GM12873 (cell line): Measurements from ENCODE around the gene ANXA11.

Experiments
- CTCF ChIP-seq: IDR thresholded peaks from 2 replicates; pipeline ENCODE4 v1.5.1; 2012; ENCODE audit warnings: low read depth, mild to moderate bottlenecking, moderate library complexity, low read length, control low read depth; ENCODE audit not compliant: insufficient read depth; ENCODE audit errors: missing control alignments

ANXA11 gene

GRCh38 chr10:80154626-80154977, 50.7 kb downstream of the ANXA11 start:
- TF ChIP-seq CTCF = no peak

GRCh38 chr10:80153460-80153859, 51.9 kb downstream of the ANXA11 start:
- no peak for TF ChIP-seq CTCF

GRCh38 chr10:80152820-80153219, 52.5 kb downstream of the ANXA11 start:
- no peak for TF ChIP-seq CTCF

- no peak for TF ChIP-seq CTCF
Measured at GRCh38 chr10:80150172-80150571, 55.2 kb downstream of the ANXA11 start.

- TF ChIP-seq CTCF = no peak
Measured at GRCh38 chr10:80149123-80149522, 56.2 kb downstream of the ANXA11 start.

GRCh38 chr10:80148166-80148805, 57.1 kb downstream of the ANXA11 start:
- no peak for TF ChIP-seq CTCF

GRCh38 chr10:80146918-80147317, 58.4 kb downstream of the ANXA11 start:
- no peak for TF ChIP-seq CTCF

GRCh38 chr10:80144696-80145131, 60.6 kb downstream of the ANXA11 start:
- no peak for TF ChIP-seq CTCF
